Measurements from ENCODE around the gene ZNF384. TPM values are rescaled to one million over a fixed set of nuclear protein-coding genes. Genes with fewer than 3 reads are reported as not detected.
"Not testable (repeated sequence)": the region's sequence is repeated elsewhere in the genome, so short reads cannot be mapped to it uniquely, and the experiment has no call there.

Gene ZNF384
- total and polyA plus RNA-seq, 2 of the 8 experiments (the other 6 are each of a cell fraction or from before 2014, with no cell fraction given), result 59.0 to 59.6 TPM

DNA sequence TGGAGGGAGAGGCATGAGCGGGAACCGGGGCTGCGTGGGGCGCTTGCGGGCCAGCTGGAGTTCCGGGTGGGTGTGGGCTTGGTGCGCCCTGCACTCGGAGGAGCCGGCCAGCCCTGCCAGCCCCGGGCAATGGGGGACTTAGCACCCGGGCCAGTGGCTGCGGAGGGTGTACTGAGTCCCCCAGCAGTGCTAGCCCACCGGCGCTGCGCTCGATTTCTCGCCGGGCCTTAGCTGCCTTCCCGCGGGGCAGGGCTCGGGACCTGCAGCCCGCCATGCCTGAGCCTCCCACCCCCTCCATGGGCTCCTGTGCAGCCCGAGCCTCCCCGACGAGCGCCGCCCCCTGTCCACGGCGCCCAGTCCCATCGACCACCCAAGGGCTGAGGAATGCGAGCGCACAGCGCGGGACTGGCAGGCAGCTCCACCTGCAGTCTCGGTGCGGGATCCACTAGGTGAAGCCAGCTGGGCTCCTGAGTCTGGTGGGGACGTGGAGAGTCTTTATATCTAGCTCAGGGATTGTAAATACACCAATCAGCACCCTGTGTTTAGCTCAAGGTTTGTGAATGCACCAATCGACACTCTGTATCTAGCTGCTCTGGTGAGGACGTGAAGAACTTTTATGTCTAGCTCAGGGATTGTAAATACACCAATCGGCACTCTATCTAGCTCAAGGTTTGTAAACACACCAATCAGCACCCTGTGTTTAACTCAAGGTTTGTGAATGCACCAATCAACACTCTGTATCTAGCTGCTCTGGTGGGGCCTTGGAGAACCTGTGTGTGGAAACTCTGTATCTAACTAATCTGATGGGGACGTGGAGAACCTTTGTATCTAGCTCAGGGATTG is 27.1 kb upstream of the ZNF384 start:
- H3K14ac ChIP-seq (ENCODE audit: insufficient read length); FAIRE-seq; H2BK12ac ChIP-seq (ENCODE audit: low read depth, low read length); H4K20me1 ChIP-seq (replicated peaks in 1 of 2; ENCODE audit: control insufficient read depth in 1 of 2, insufficient read depth in 2 of 2, low read length in 2 of 2); H3K4me1 ChIP-seq (replicated peaks in 1 of 4; ENCODE audit: control insufficient read depth in 3 of 4, insufficient read depth in 4 of 4, low read length in 3 of 4); H3K4me3 ChIP-seq (ENCODE audit: extremely low read depth in 1 of 4, insufficient read depth in 2 of 4, low read depth in 3 of 4, low read length in 4 of 4); H3K27ac ChIP-seq (ENCODE audit: low read depth, low read length); H2BK5ac ChIP-seq (ENCODE audit: low read depth, low read length); H4K91ac ChIP-seq (replicated peaks; ENCODE audit: insufficient read length, low read length); H4K8ac ChIP-seq (ENCODE audit: extremely low read depth, insufficient read depth, low read length); H3K9ac ChIP-seq (replicated peaks in 1 of 4; ENCODE audit: extremely low read depth in 1 of 4, low read depth in 3 of 4, low read length in 3 of 4); H2BK15ac ChIP-seq (ENCODE audit: low read length); H2BK20ac ChIP-seq (ENCODE audit: low read length); H3K4me2 ChIP-seq (ENCODE audit: insufficient read depth in 1 of 2, low read depth in 2 of 2, low read length in 2 of 2); H3K23me2 ChIP-seq (ENCODE audit: low read depth, low read length); H2AFZ ChIP-seq (ENCODE audit: low read length); H3K9me3 ChIP-seq (ENCODE audit: insufficient read depth in 2 of 2, low read depth in 1 of 2, low read length in 1 of 2); H4K5ac ChIP-seq (ENCODE audit: insufficient read length, low read depth, low read length); H3K23ac ChIP-seq (ENCODE audit: insufficient read length); H2BK120ac ChIP-seq (replicated peaks; ENCODE audit: low read depth, low read length); H2AK5ac ChIP-seq (ENCODE audit: low read depth, low read length); H3K56ac ChIP-seq (replicated peaks; ENCODE audit: insufficient read length, low read depth, low read length); H3K36me3 ChIP-seq (ENCODE audit: control insufficient read depth in 2 of 4, insufficient read depth in 4 of 4, low read length in 3 of 4); H3K27me3 ChIP-seq (replicated peaks in 1 of 4; ENCODE audit: control insufficient read depth in 3 of 4, extremely low read depth in 1 of 4, insufficient read depth in 3 of 4, low read length in 3 of 4); H3K18ac ChIP-seq (ENCODE audit: extremely low read depth, low read length); H3K4ac ChIP-seq (replicated peaks; ENCODE audit: insufficient read length, low read depth, low read length); DNase-seq (ENCODE audit: low read depth in 1 of 2, low spot score in 2 of 2); H3K79me1 ChIP-seq (ENCODE audit: low read depth, low read length); H3K79me2 ChIP-seq (ENCODE audit: control insufficient read depth in 1 of 2, insufficient read depth in 2 of 2, low read length in 2 of 2): not testable (repeated sequence)
- CTCF ChIA-PET (ENCODE audit: partially characterized antibody), result interaction anchor here (1.1 to 1.5 kb wide), 3 partner anchors 13 to 174 kb away, joined by 3 to 5 read pairs (median 3); no protein-coding TSS in a partner anchor
- WGBS, 2 experiments (ENCODE audit: extremely low coverage in 1 of 2, insufficient coverage in 1 of 2, insufficient read length in 1 of 2, insufficient replicate concordance in 2 of 2, low coverage in 1 of 2, low lambda C conversion rate in 2 of 2, missing lambda C conversion rate in 1 of 2), result 90% methylated on average over 31 of the region's 41 CpGs; no CpG with 5 or more reads in 1 of the 2 experiments
- POLR2A ChIA-PET (ENCODE audit: partially characterized antibody), result interaction anchor here (0.6 to 1.5 kb wide), 7 partner anchors 17 to 381 kb away, joined by 3 to 5 read pairs (median 3); partner anchors contain the start of genes GAPDH and MLF2

Measured in H1 (cell line).